Thyroid gland (tissue), 4 donors: ENCODE results near the gene STAB1. TPM values are rescaled to one million over a fixed set of nuclear protein-coding genes. Genes with fewer than 3 reads are reported as not detected.

Experiments used
- DNase-seq, 2 donors: peaks; one replicate each; pipeline ENCODE4 v3.0.0-alpha.2; 2019
- H3K27ac ChIP-seq, 3 donors: fragments of 200-600 bp; sonication (generic); 1 replicate in 2 of 3; 2 replicates in 1 of 3; pipeline ENCODE4 v1.5.1; 2016 to 2019; ENCODE audit warnings: mild to moderate bottlenecking in 1 of 3, moderate library complexity in 1 of 3
- H3K27me3 ChIP-seq: fragments of 200-600 bp; sonication (generic); one replicate; pipeline ENCODE4 v1.5.1; 2019
- H3K36me3 ChIP-seq, 2 donors: fragments of 200-600 bp; sonication (generic); one replicate each; pipeline ENCODE4 v1.5.1; 2016 to 2019
- H3K4me1 ChIP-seq, 2 donors: fragments of 200-600 bp; sonication (generic); one replicate each; pipeline ENCODE4 v1.5.1; 2017 to 2019
- H3K4me3 ChIP-seq, 3 donors: fragments of 200-600 bp; sonication (generic); replicated peaks in 1 of 3; 1 replicate in 2 of 3; 2 replicates in 1 of 3; pipeline ENCODE4 v1.5.1; 2016; ENCODE audit warnings: mild to moderate bottlenecking in 1 of 3
- H3K9me3 ChIP-seq: fragments of 200-600 bp; sonication (generic); one replicate; pipeline ENCODE4 v1.5.1; 2017
- CTCF ChIP-seq, 6 experiments: fragments of 200-600 bp in 3 of 6; fragments of 450-650 bp in 3 of 6; sonication (generic) in 3 of 6; IDR thresholded peaks; one replicate each; pipeline ENCODE4 v1.5.1; 2016 to 2019; ENCODE audit warnings: antibody characterized with exemption in 6 of 6, mild to moderate bottlenecking in 2 of 6, inconsistent platforms in 1 of 6, moderate library complexity in 1 of 6
- POLR2A ChIP-seq, 2 donors: fragments of 450-650 bp; IDR thresholded peaks; one replicate each; pipeline ENCODE4 v1.6.1; 2017; ENCODE audit warnings: antibody characterized with exemption in 2 of 2, mild to moderate bottlenecking in 2 of 2, moderate library complexity in 1 of 2
- WGBS, 2 donors: methylation state at CpG; one replicate each; pipeline ENCODE4 v1.1.5; 2017; 5-methylcytosine and 5-hydroxymethylcytosine counted together
- intact Hi-C: fragments of 100-400 bp; cut with DNase I; formaldehyde crosslinking; loops from one replicate; pipeline ENCODE4 v1.15.1; 2023
- total RNA-seq, 4 donors: library from RNA; depleted of rRNA; stranded (reverse); fragments of >200 nt; gene quantifications; one replicate each; pipeline ENCODE4 v1.2.3, GENCODE V29; 2016

The STAB1 gene
- total RNA-seq, 4 donors from 2014 or later = 31.8 to 100 (median 67.4) TPM

- TF ChIP-seq POLR2A (IDR thresholded peaks at IDR 0.05) (no peak), CTCF (IDR thresholded peaks at IDR 0.05) (no peak)
- Histone ChIP-seq H3K27me3 (no peaks in the 10 kb centered on the region), H3K36me3 (peaks cover 44 to 67% of the 10 kb centered on the region in 2 donors), H3K4me1 (peaks cover 3 to 22% of the 10 kb centered on the region in 2 donors), H3K4me3 (no peak overlapping the region), H3K9me3 (no peaks in the 10 kb centered on the region), H3K27ac (no peak overlapping the region)
- WGBS, 2 donors = 93 to 95% methylated on average over 30 to 31 of the region's 31 CpGs
- DNase-seq = no peak
- intact Hi-C loops = no loop called here
Measured at GRCh38 chr3:52487050-52487787, 7.9 kb upstream of the STAB1 start.

DNA sequence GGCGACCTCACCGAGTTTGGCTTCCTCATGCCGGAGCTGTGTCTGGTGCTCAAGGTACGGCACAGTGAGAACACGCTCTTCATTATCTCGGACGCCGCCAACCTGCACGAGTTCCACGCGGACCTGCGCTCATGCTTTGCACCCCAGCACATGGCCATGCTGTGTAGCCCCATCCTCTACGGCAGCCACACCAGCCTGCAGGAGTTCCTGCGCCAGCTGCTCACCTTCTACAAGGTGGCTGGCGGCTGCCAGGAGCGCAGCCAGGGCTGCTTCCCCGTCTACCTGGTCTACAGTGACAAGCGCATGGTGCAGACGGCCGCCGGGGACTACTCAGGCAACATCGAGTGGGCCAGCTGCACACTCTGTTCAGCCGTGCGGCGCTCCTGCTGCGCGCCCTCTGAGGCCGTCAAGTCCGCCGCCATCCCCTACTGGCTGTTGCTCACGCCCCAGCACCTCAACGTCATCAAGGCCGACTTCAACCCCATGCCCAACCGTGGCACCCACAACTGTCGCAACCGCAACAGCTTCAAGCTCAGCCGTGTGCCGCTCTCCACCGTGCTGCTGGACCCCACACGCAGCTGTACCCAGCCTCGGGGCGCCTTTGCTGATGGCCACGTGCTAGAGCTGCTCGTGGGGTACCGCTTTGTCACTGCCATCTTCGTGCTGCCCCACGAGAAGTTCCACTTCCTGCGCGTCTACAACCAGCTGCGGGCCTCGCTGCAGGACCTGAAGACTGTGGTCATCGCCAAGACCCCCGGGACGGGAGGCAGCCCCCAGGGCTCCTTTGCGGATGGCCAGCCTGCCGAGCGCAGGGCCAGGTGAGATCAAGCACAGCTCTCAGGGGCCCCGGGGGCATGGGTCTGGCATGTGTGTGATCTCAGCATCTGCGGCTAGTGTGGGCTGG lies 7.1 kb upstream of the STAB1 start:
- WGBS, 2 donors = 96 to 97% methylated on average over 42 to 59 of the region's 59 CpGs
- DNase-seq = no peak
- H3K27me3 ChIP-seq = no peaks in the 10 kb centered on the region
- H3K4me1 ChIP-seq = peaks cover 3 to 26% of the 10 kb centered on the region in 2 donors
- no peak for TF ChIP-seq CTCF (IDR thresholded peaks at IDR 0.05)
- TF ChIP-seq POLR2A (IDR thresholded peaks at IDR 0.05) = no peak
- intact Hi-C loops = no loop called here
- no peak overlapping the region for H3K27ac ChIP-seq
- H3K9me3 ChIP-seq = no peaks in the 10 kb centered on the region
- H3K36me3 ChIP-seq = peaks cover 47 to 68% of the 10 kb centered on the region in 2 donors
- no peak overlapping the region for H3K4me3 ChIP-seq

GRCh38 chr3:52488746-52489145 lies 6.4 kb upstream of the STAB1 start:
- H3K27ac ChIP-seq = no peak overlapping the region
- intact Hi-C loops = no loop called here
- H3K27me3 ChIP-seq = no peaks in the 10 kb centered on the region
- 90 to 92% methylated on average over 2 to 3 of the region's 3 CpGs for WGBS, 2 donors
- DNase-seq = no peak
- peaks cover 3 to 29% of the 10 kb centered on the region in 2 donors for H3K4me1 ChIP-seq
- H3K4me3 ChIP-seq = no peak overlapping the region
- peaks cover 47 to 68% of the 10 kb centered on the region in 2 donors for H3K36me3 ChIP-seq
- no peak for TF ChIP-seq CTCF (IDR thresholded peaks at IDR 0.05)
- no peaks in the 10 kb centered on the region for H3K9me3 ChIP-seq

- TF ChIP-seq POLR2A (IDR thresholded peaks at IDR 0.05) (no peak), CTCF (IDR thresholded peaks at IDR 0.05) (no peak)
- no peak overlapping the region for H3K4me3 ChIP-seq
- no peaks in the 10 kb centered on the region for H3K27me3 ChIP-seq
- intact Hi-C loops = no loop called here
- peaks cover 47 to 68% of the 10 kb centered on the region in 2 donors for H3K36me3 ChIP-seq
- DNase-seq = no peak
- WGBS, 2 donors = 97 to 98% methylated on average over 13 to 14 of the region's 18 CpGs
- H3K4me1 ChIP-seq = peaks cover 5 to 36% of the 10 kb centered on the region in 2 donors
- no peaks in the 10 kb centered on the region for H3K9me3 ChIP-seq
- H3K27ac ChIP-seq = no peak overlapping the region
Measured at GRCh38 chr3:52489453-52489852, 5.7 kb upstream of the STAB1 start.
